Endodermal cell (in vitro differentiated cells): ENCODE results near the gene CAV3. TPM values are rescaled to one million over a fixed set of nuclear protein-coding genes. Genes with fewer than 3 reads are reported as not detected.

Experiments
- DNase-seq: peaks from one replicate; pipeline ENCODE4 v3.0.0-alpha.2; 2017
- H3K27ac ChIP-seq: 2 replicates; pipeline ENCODE4 v1.5.1; 2013; ENCODE audit warnings: mild to moderate bottlenecking, low read depth, low read length, moderate library complexity
- H3K27me3 ChIP-seq: 2 replicates; pipeline ENCODE4 v1.6.1; 2013; ENCODE audit warnings: mild to moderate bottlenecking, low read length, moderate library complexity; ENCODE audit not compliant: insufficient read depth, control insufficient read depth, poor library complexity, severe bottlenecking
- H3K36me3 ChIP-seq: 2 replicates; pipeline ENCODE4 v1.7.0; 2013; ENCODE audit warnings: mild to moderate bottlenecking, low read length, moderate library complexity; ENCODE audit not compliant: control insufficient read depth, insufficient read depth
- H3K4me1 ChIP-seq: one replicate; pipeline ENCODE4 v1.7.0; 2013; ENCODE audit warnings: low read length; ENCODE audit not compliant: control insufficient read depth, insufficient read depth
- H3K4me3 ChIP-seq: 2 replicates; pipeline ENCODE4 v1.5.1; 2013; ENCODE audit warnings: mild to moderate bottlenecking, low read length, moderate library complexity
- H3K9ac ChIP-seq: 2 replicates; pipeline ENCODE4 v1.6.1; 2013; ENCODE audit warnings: mild to moderate bottlenecking, low read length, moderate library complexity; ENCODE audit not compliant: poor library complexity, severe bottlenecking; ENCODE audit errors: extremely low read depth
- H3K9me3 ChIP-seq: 2 replicates; pipeline ENCODE4 v1.6.1; 2013; ENCODE audit warnings: mild to moderate bottlenecking, low read length, moderate library complexity; ENCODE audit not compliant: control insufficient read depth
- H3K27ac Mint-ChIP-seq: 2 replicates; pipeline ENCODE4 v1.8.0; 2020; ENCODE audit warnings: mixed read lengths
- H3K27me3 Mint-ChIP-seq: 2 replicates; pipeline ENCODE4 v1.8.0; 2021; ENCODE audit warnings: mild to moderate bottlenecking, mixed read lengths; ENCODE audit not compliant: insufficient read depth
- H3K36me3 Mint-ChIP-seq: 2 replicates; pipeline ENCODE4 v1.8.0; 2020; ENCODE audit warnings: low read depth, mixed read lengths
- H3K4me1 Mint-ChIP-seq: 2 replicates; pipeline ENCODE4 v1.8.0; 2020; ENCODE audit warnings: mixed read lengths
- H3K4me3 Mint-ChIP-seq: 2 replicates; pipeline ENCODE4 v1.8.0; 2020; ENCODE audit warnings: mild to moderate bottlenecking, moderate library complexity, mixed read lengths
- H3K9me3 Mint-ChIP-seq: 2 replicates; pipeline ENCODE4 v1.8.0; 2020; ENCODE audit warnings: mild to moderate bottlenecking, mixed read lengths
- WGBS, 2 experiments: methylation state at CpG; one replicate each; pipeline versions ENCODE4 v1.1.5 to v1.1.7; 2013; ENCODE audit warnings: missing lambda C conversion rate in 2 of 2, mixed read lengths in 1 of 2; ENCODE audit not compliant: insufficient coverage in 1 of 2, insufficient read length in 1 of 2; 5-methylcytosine and 5-hydroxymethylcytosine counted together
- total RNA-seq, 2 donors: library from RNA; stranded (reverse); fragmentation: NEBNext Ultra II Directional in 1 of 2; extraction: Animal tissue kit (Norgen Biotek cat#: 25700) in 1 of 2; gene quantifications; 2 replicates in 1 of 2; 3 replicates in 1 of 2; pipeline ENCODE4 v1.2.1, GENCODE V29; 2021
- TF ChIP-seq, protein P1 (sequence below): fragments of 200-600 bp; sonication (generic); conservative IDR thresholded peaks from 2 replicates; pipeline ENCODE4 v1.5.0; 2021; ENCODE audit warnings: antibody characterized with exemption, mild to moderate bottlenecking

Gene CAV3
- total RNA-seq, 2 donors from 2014 or later = not detected

DNA sequence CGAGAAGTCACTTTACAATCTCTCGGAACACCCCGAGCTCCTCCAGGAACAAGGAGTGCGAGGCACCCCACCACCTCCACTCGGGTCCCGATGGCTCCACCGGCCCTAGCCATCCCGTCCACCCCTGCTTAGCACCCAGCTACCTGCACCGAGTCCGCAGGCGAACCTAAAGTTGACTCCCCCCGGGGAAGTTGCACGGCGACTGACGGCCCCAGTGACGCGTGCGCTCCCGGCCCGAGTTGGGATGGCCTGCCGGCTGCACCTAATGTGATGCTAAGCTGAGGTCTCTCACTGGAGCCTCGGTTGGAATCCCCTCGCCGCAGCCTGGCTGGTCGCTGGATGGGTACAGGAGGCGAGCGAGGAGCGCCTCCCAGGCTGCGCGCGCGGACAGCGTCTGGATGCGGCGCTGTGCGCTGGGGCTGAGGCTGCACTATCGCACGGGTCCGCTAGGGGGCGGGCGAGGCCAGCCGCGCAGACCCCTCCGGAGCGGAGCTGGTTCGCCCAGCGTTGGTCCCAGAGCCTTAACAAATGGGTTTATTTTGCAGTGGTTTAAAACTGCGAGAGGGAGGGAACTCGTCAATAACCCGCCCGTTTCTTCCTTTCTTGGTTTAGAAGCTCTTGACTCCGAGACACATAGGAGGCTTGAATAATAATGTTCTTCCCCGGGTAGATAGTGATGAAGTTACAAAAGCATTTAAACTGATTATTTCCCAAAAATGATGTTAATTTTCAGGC is 35.7 kb downstream of the CAV3 start, which contains the start of gene OXTR:
Gene OXTR (minus strand): TSS at position 526 of the 735 bp plus-strand sequence. CDS start 1,426 bp downstream, outside the sequence.
- TF ChIP-seq, protein P1, sequence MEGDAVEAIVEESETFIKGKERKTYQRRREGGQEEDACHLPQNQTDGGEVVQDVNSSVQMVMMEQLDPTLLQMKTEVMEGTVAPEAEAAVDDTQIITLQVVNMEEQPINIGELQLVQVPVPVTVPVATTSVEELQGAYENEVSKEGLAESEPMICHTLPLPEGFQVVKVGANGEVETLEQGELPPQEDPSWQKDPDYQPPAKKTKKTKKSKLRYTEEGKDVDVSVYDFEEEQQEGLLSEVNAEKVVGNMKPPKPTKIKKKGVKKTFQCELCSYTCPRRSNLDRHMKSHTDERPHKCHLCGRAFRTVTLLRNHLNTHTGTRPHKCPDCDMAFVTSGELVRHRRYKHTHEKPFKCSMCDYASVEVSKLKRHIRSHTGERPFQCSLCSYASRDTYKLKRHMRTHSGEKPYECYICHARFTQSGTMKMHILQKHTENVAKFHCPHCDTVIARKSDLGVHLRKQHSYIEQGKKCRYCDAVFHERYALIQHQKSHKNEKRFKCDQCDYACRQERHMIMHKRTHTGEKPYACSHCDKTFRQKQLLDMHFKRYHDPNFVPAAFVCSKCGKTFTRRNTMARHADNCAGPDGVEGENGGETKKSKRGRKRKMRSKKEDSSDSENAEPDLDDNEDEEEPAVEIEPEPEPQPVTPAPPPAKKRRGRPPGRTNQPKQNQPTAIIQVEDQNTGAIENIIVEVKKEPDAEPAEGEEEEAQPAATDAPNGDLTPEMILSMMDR = peak; percentile 100
- H3K27ac Mint-ChIP-seq = no peak within 1 kb of the TSS

GRCh38 chr3:8773941-8774542 is 40.4 kb downstream of the CAV3 start:
- Mint-ChIP-seq H3K36me3 (peaks cover 2% of the 10 kb centered on the region), H3K4me3 (no peak overlapping the region), H3K27ac (no peak overlapping the region), H3K9me3 (no peaks in the 10 kb centered on the region), H3K4me1 (peaks cover 36% of the 10 kb centered on the region), H3K27me3 (peaks cover 9% of the 10 kb centered on the region)
- DNase-seq = peak; percentile 25
- Histone ChIP-seq H3K36me3 (no peaks in the 10 kb centered on the region), H3K4me1 (peaks cover 15% of the 10 kb centered on the region), H3K27ac (no peak overlapping the region), H3K4me3 (no peak overlapping the region), H3K9ac (no peak overlapping the region), H3K27me3 (peaks cover 3% of the 10 kb centered on the region), H3K9me3 (no peaks in the 10 kb centered on the region)
- 88 to 91% methylated on average over 4 to 5 of the region's 5 CpGs for WGBS, 2 experiments
- TF ChIP-seq, protein P1 = no peak

More for the DNA sequence above, 35.7 kb downstream of the CAV3 start, which contains the start of gene OXTR:
- no peaks in the 10 kb centered on the region for H3K9me3 ChIP-seq
- peaks cover 34% of the 10 kb centered on the region for H3K27me3 ChIP-seq
- Mint-ChIP-seq H3K4me1 (peaks cover 25% of the 10 kb centered on the region), H3K4me3 (peak within 1 kb of the TSS; percentile 62), H3K27me3 (peaks cover 48% of the 10 kb centered on the region), H3K36me3 (peaks cover 2% of the 10 kb centered on the region), H3K9me3 (no peaks in the 10 kb centered on the region)
- WGBS, 2 experiments = 6 to 15% methylated on average over 16 to 53 of the region's 53 CpGs
- DNase-seq = peak; percentile 95
- H3K27ac ChIP-seq = no peak within 1 kb of the TSS
- peak within 1 kb of the TSS; percentile 80 for H3K4me3 ChIP-seq
- H3K36me3 ChIP-seq = no peaks in the 10 kb centered on the region
- H3K4me1 ChIP-seq = peaks cover 15% of the 10 kb centered on the region
- no peak within 1 kb of the TSS for H3K9ac ChIP-seq

DNA sequence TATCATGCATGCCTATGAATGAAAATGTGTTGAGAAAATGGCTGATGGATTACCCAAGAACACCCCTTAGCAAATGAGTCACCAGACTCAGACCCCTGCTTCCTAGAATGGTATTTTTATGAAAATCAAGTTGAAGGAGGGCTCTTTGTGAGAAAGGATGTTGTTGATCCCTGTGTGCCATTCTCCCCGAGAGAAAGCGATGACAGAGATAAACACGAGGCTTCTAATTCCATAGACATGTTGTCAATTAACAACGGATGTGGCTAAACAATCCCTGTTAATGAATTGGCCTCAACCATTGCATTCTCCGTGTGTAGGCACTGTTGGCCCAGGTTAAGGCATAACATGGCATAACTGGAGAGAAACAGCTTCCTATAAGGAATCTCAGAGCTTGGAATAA is 41.6 kb downstream of the CAV3 start:
- H3K9me3 Mint-ChIP-seq = no peaks in the 10 kb centered on the region
- WGBS, 2 experiments = 83 to 85% methylated on average over 3 to 5 of the region's 5 CpGs
- Histone ChIP-seq H3K36me3 (no peaks in the 10 kb centered on the region), H3K9me3 (no peaks in the 10 kb centered on the region), H3K9ac (no peak overlapping the region), H3K27ac (no peak overlapping the region), H3K4me3 (no peak overlapping the region), H3K4me1 (peaks cover 8% of the 10 kb centered on the region), H3K27me3 (no peaks in the 10 kb centered on the region)
- H3K4me3 Mint-ChIP-seq = no peak overlapping the region
- peaks cover 28% of the 10 kb centered on the region for H3K4me1 Mint-ChIP-seq
- H3K36me3 Mint-ChIP-seq = peaks cover 2% of the 10 kb centered on the region
- TF ChIP-seq, protein P1 = no peak
- peak; percentile 24 for DNase-seq
- H3K27me3 Mint-ChIP-seq = peaks cover 7% of the 10 kb centered on the region
- no peak overlapping the region for H3K27ac Mint-ChIP-seq
